Thyroid gland (tissue), 4 donors: ENCODE results near the gene HOTAIR. TPM values are rescaled to one million over a fixed set of nuclear protein-coding genes. Genes with fewer than 3 reads are reported as not detected.

Experiments
- DNase-seq, 2 donors: peaks; one replicate each; pipeline ENCODE4 v3.0.0-alpha.2; 2019
- H3K27ac ChIP-seq, 3 donors: fragments of 200-600 bp; sonication (generic); 1 replicate in 2 of 3; 2 replicates in 1 of 3; pipeline ENCODE4 v1.5.1; 2016 to 2019; ENCODE audit warnings: mild to moderate bottlenecking in 1 of 3, moderate library complexity in 1 of 3
- H3K27me3 ChIP-seq: fragments of 200-600 bp; sonication (generic); one replicate; pipeline ENCODE4 v1.5.1; 2019
- H3K36me3 ChIP-seq, 2 donors: fragments of 200-600 bp; sonication (generic); one replicate each; pipeline ENCODE4 v1.5.1; 2016 to 2019
- H3K4me1 ChIP-seq, 2 donors: fragments of 200-600 bp; sonication (generic); one replicate each; pipeline ENCODE4 v1.5.1; 2017 to 2019
- H3K4me3 ChIP-seq, 3 donors: fragments of 200-600 bp; sonication (generic); replicated peaks in 1 of 3; 1 replicate in 2 of 3; 2 replicates in 1 of 3; pipeline ENCODE4 v1.5.1; 2016; ENCODE audit warnings: mild to moderate bottlenecking in 1 of 3
- H3K9me3 ChIP-seq: fragments of 200-600 bp; sonication (generic); one replicate; pipeline ENCODE4 v1.5.1; 2017
- CTCF ChIP-seq, 6 experiments: fragments of 200-600 bp in 3 of 6; fragments of 450-650 bp in 3 of 6; sonication (generic) in 3 of 6; IDR thresholded peaks; one replicate each; pipeline ENCODE4 v1.5.1; 2016 to 2019; ENCODE audit warnings: antibody characterized with exemption in 6 of 6, mild to moderate bottlenecking in 2 of 6, inconsistent platforms in 1 of 6, moderate library complexity in 1 of 6
- POLR2A ChIP-seq, 2 donors: fragments of 450-650 bp; IDR thresholded peaks; one replicate each; pipeline ENCODE4 v1.6.1; 2017; ENCODE audit warnings: antibody characterized with exemption in 2 of 2, mild to moderate bottlenecking in 2 of 2, moderate library complexity in 1 of 2
- WGBS, 2 donors: methylation state at CpG; one replicate each; pipeline ENCODE4 v1.1.5; 2017; 5-methylcytosine and 5-hydroxymethylcytosine counted together
- intact Hi-C: fragments of 100-400 bp; cut with DNase I; formaldehyde crosslinking; loops from one replicate; pipeline ENCODE4 v1.15.1; 2023
- total RNA-seq, 4 donors: library from RNA; depleted of rRNA; stranded (reverse); fragments of >200 nt; gene quantifications; one replicate each; pipeline ENCODE4 v1.2.3, GENCODE V29; 2016

The HOTAIR gene
- total RNA-seq, 4 donors from 2014 or later, result not detected

- Histone ChIP-seq H3K27me3 (peaks cover 86% of the 10 kb centered on the region), H3K36me3 (no peaks in the 10 kb centered on the region), H3K4me3 (no peak overlapping the region), H3K27ac (no peak overlapping the region), H3K4me1 (peaks cover 7 to 29% of the 10 kb centered on the region in 2 donors), H3K9me3 (no peaks in the 10 kb centered on the region)
- 24 to 27% methylated on average over 17 of the region's 18 CpGs for WGBS, 2 donors
- intact Hi-C loops, result no loop called here
- TF ChIP-seq POLR2A (IDR thresholded peaks at IDR 0.05), result no peak
- no peak for TF ChIP-seq CTCF (IDR thresholded peaks at IDR 0.05)
- no peak for DNase-seq
Measured at GRCh38 chr12:53993162-53994008, 18.6 kb upstream of the HOTAIR start.

- WGBS, 2 donors, result 23 to 30% methylated on average over 7 of the region's 7 CpGs
- H3K4me1 ChIP-seq, result peaks cover 7 to 28% of the 10 kb centered on the region in 2 donors
- DNase-seq, result no peak
- peaks cover 86% of the 10 kb centered on the region for H3K27me3 ChIP-seq
- H3K4me3 ChIP-seq, result no peak overlapping the region
- H3K27ac ChIP-seq, result no peak overlapping the region
- no peaks in the 10 kb centered on the region for H3K36me3 ChIP-seq
- intact Hi-C loops, result no loop called here
- no peak for TF ChIP-seq POLR2A (IDR thresholded peaks at IDR 0.05)
- no peak for TF ChIP-seq CTCF (IDR thresholded peaks at IDR 0.05)
- no peaks in the 10 kb centered on the region for H3K9me3 ChIP-seq
Measured at GRCh38 chr12:53992377-53992889, 17.7 kb upstream of the HOTAIR start.

GRCh38 chr12:53991077-53991460 lies 16.3 kb upstream of the HOTAIR start:
- intact Hi-C loops, result no loop called here
- Histone ChIP-seq H3K27me3 (peaks cover 86% of the 10 kb centered on the region), H3K4me3 (no peak overlapping the region), H3K36me3 (no peaks in the 10 kb centered on the region), H3K4me1 (peaks cover 10 to 22% of the 10 kb centered on the region in 2 donors), H3K9me3 (no peaks in the 10 kb centered on the region), H3K27ac (no peak overlapping the region)
- DNase-seq, result no peak
- TF ChIP-seq CTCF (IDR thresholded peaks at IDR 0.05), result no peak
- no peak for TF ChIP-seq POLR2A (IDR thresholded peaks at IDR 0.05)
- 3 to 5% methylated on average over 7 to 8 of the region's 8 CpGs for WGBS, 2 donors

GRCh38 chr12:53990311-53991076 lies 15.7 kb upstream of the HOTAIR start:
- intact Hi-C loops, result no loop called here
- DNase-seq, result no peak
- Histone ChIP-seq H3K27me3 (peaks cover 87% of the 10 kb centered on the region), H3K4me3 (no peak overlapping the region), H3K4me1 (peaks cover 16 to 22% of the 10 kb centered on the region in 2 donors), H3K27ac (no peak overlapping the region), H3K9me3 (no peaks in the 10 kb centered on the region), H3K36me3 (no peaks in the 10 kb centered on the region)
- no peak for TF ChIP-seq CTCF (IDR thresholded peaks at IDR 0.05)
- no peak for TF ChIP-seq POLR2A (IDR thresholded peaks at IDR 0.05)
- 10 to 11% methylated on average over 16 to 22 of the region's 27 CpGs for whole genome bisulfite sequencing, 2 donors
